Activated CD8-positive, alpha-beta memory T cell treated with anti-CD3 and anti-CD28 coated beads for 36 hours (primary cell): Measurements from ENCODE around the gene PPP2R5E. TPM values are rescaled to one million over a fixed set of nuclear protein-coding genes. Genes with fewer than 3 reads are reported as not detected.

Experiments
- CTCF ChIA-PET: fragments of 350-600 bp; sonication (Branson Sonifier 250); formaldehyde crosslinking; loops from one replicate; lab custom pipeline; 2021; ENCODE audit warnings: antibody characterized with exemption; lab: Charles Lee
- POLR2A ChIA-PET: fragments of 350-600 bp; sonication (Branson Sonifier 250); formaldehyde crosslinking; loops from one replicate; lab custom pipeline; 2021; ENCODE audit warnings: antibody characterized with exemption; lab: Charles Lee
- total RNA-seq, 2 experiments: library from RNA; stranded (reverse); gene quantifications; one replicate each; pipeline ENCODE4 v1.2.3, GENCODE V29; 2021

Gene PPP2R5E
- total RNA-seq, 2 experiments from 2014 or later, result 49.9 to 53.3 TPM

GRCh38 chr14:63478437-63478852 is 64.7 kb downstream of the PPP2R5E start:
- ChIA-PET POLR2A (interaction anchor here (1.0 to 1.3 kb wide), 3 partner anchors 33 to 77 kb away, joined by 3 read pairs; partner anchors contain the start of gene PPP2R5E), CTCF (interaction anchor here (1.2 kb wide), 1 partner anchor 11 kb away, joined by 4 read pairs; no protein-coding TSS in a partner anchor)

- POLR2A ChIA-PET, result interaction anchor here (1.0 to 1.3 kb wide), 3 partner anchors 33 to 77 kb away, joined by 3 read pairs; partner anchors contain the start of gene PPP2R5E
- CTCF ChIA-PET, result interaction anchor here (0.6 to 0.8 kb wide), 2 partner anchors 12 to 65 kb away, joined by 3 to 5 read pairs; partner anchors contain the start of gene PPP2R5E
Measured at GRCh38 chr14:63478010-63478409, 65.2 kb downstream of the PPP2R5E start.

GRCh38 chr14:63477556-63477955 is 65.6 kb downstream of the PPP2R5E start:
- ChIA-PET CTCF (interaction anchor here (0.6 to 0.8 kb wide), 4 partner anchors 12 to 956 kb away, joined by 3 to 5 read pairs (median 4); partner anchors contain the start of gene PPP2R5E), POLR2A (interaction anchor here (1.0 to 1.3 kb wide), 3 partner anchors 33 to 78 kb away, joined by 3 read pairs; partner anchors contain the start of gene PPP2R5E)

GRCh38 chr14:63475761-63476160 is 67.4 kb downstream of the PPP2R5E start:
- POLR2A ChIA-PET, result no interaction called here

GRCh38 chr14:63474844-63475243 is 68.3 kb downstream of the PPP2R5E start:
- ChIA-PET POLR2A (no interaction called here), CTCF (no interaction called here)

More at GRCh38 chr14:63475761-63476160, 67.4 kb downstream of the PPP2R5E start:
- CTCF ChIA-PET, result no interaction called here

GRCh38 chr14:63474111-63474510 is 69.1 kb downstream of the PPP2R5E start:
- ChIA-PET CTCF (no interaction called here), POLR2A (no interaction called here)

GRCh38 chr14:63472986-63473788 is 70.0 kb downstream of the PPP2R5E start:
- POLR2A ChIA-PET, result no interaction called here
- CTCF ChIA-PET, result no interaction called here

- POLR2A ChIA-PET, result no interaction called here
Measured at GRCh38 chr14:63470962-63471793, 72.0 kb downstream of the PPP2R5E start.

GRCh38 chr14:63468294-63468693 is 74.9 kb downstream of the PPP2R5E start:
- ChIA-PET CTCF (interaction anchor here (0.5 to 1.4 kb wide), 2 partner anchors 11 to 65 kb away, joined by 3 to 4 read pairs; no protein-coding TSS in a partner anchor), POLR2A (no interaction called here)

More at GRCh38 chr14:63470962-63471793, 72.0 kb downstream of the PPP2R5E start:
- CTCF ChIA-PET, result interaction anchor here (0.7 kb wide), 1 partner anchor 254 kb away, joined by 3 read pairs; no protein-coding TSS in a partner anchor

- CTCF ChIA-PET, result interaction anchor here (0.5 to 1.4 kb wide), 2 partner anchors 11 to 64 kb away, joined by 3 to 4 read pairs; no protein-coding TSS in a partner anchor
- POLR2A ChIA-PET, result no interaction called here
Measured at GRCh38 chr14:63467440-63468072, 75.6 kb downstream of the PPP2R5E start.

GRCh38 chr14:63465347-63465746 is 77.8 kb downstream of the PPP2R5E start:
- CTCF ChIA-PET, result interaction anchor here (0.7 kb wide), 1 partner anchor 13 kb away, joined by 3 read pairs; no protein-coding TSS in a partner anchor

GRCh38 chr14:63460680-63461369 is 82.4 kb downstream of the PPP2R5E start:
- ChIA-PET POLR2A (no interaction called here), CTCF (interaction anchor here (0.6 kb wide), 1 partner anchor 123 kb away, joined by 4 read pairs; no protein-coding TSS in a partner anchor)

More at GRCh38 chr14:63465347-63465746, 77.8 kb downstream of the PPP2R5E start:
- POLR2A ChIA-PET, result no interaction called here

GRCh38 chr14:63459738-63460137 is 83.4 kb downstream of the PPP2R5E start:
- ChIA-PET POLR2A (no interaction called here), CTCF (no interaction called here)

GRCh38 chr14:63457498-63457897 is 85.7 kb downstream of the PPP2R5E start:
- POLR2A ChIA-PET, result no interaction called here

GRCh38 chr14:63454863-63455622 is 88.1 kb downstream of the PPP2R5E start:
- ChIA-PET POLR2A (no interaction called here), CTCF (no interaction called here)

More at GRCh38 chr14:63457498-63457897, 85.7 kb downstream of the PPP2R5E start:
- CTCF ChIA-PET, result no interaction called here

GRCh38 chr14:63454436-63454835 is 88.7 kb downstream of the PPP2R5E start:
- POLR2A ChIA-PET, result no interaction called here

GRCh38 chr14:63453443-63453936 is 89.7 kb downstream of the PPP2R5E start:
- CTCF ChIA-PET, result no interaction called here
- POLR2A ChIA-PET, result no interaction called here

More at GRCh38 chr14:63454436-63454835, 88.7 kb downstream of the PPP2R5E start:
- CTCF ChIA-PET, result no interaction called here
